Nephron progenitor cell (in vitro differentiated cells): ENCODE data around the gene TRIM4.
"Not testable (repeated sequence)": the region's sequence is repeated elsewhere in the genome, so short reads cannot be mapped to it uniquely, and the experiment has no call there.

Experiments
- DNase-seq: peaks from one replicate; pipeline ENCODE4 v3.0.0; 2021
- H3K27ac Mint-ChIP-seq: 2 replicates; pipeline ENCODE4 v1.8.0; 2021; ENCODE audit warnings: mild to moderate bottlenecking, moderate library complexity, mixed read lengths
- H3K27me3 Mint-ChIP-seq: 2 replicates; pipeline ENCODE4 v1.8.0; 2021; ENCODE audit warnings: mild to moderate bottlenecking, low read depth, mixed read lengths; ENCODE audit not compliant: poor library complexity
- H3K36me3 Mint-ChIP-seq: 2 replicates; pipeline ENCODE4 v1.8.0; 2021; ENCODE audit warnings: low read depth, mixed read lengths
- H3K4me1 Mint-ChIP-seq: 2 replicates; pipeline ENCODE4 v1.8.0; 2021; ENCODE audit warnings: mixed read lengths
- H3K4me3 Mint-ChIP-seq: 2 replicates; pipeline ENCODE4 v1.8.0; 2021; ENCODE audit warnings: mild to moderate bottlenecking, moderate library complexity, mixed read lengths
- H3K9me3 Mint-ChIP-seq: 2 replicates; pipeline ENCODE4 v1.8.0; 2021; ENCODE audit warnings: mild to moderate bottlenecking, moderate library complexity, mixed read lengths
- CTCF ChIP-seq: fragments of 200-600 bp; sonication (generic); IDR thresholded peaks from 2 replicates; pipeline ENCODE4 v1.5.0; 2021; ENCODE audit warnings: antibody characterized with exemption

TRIM4 gene

DNA sequence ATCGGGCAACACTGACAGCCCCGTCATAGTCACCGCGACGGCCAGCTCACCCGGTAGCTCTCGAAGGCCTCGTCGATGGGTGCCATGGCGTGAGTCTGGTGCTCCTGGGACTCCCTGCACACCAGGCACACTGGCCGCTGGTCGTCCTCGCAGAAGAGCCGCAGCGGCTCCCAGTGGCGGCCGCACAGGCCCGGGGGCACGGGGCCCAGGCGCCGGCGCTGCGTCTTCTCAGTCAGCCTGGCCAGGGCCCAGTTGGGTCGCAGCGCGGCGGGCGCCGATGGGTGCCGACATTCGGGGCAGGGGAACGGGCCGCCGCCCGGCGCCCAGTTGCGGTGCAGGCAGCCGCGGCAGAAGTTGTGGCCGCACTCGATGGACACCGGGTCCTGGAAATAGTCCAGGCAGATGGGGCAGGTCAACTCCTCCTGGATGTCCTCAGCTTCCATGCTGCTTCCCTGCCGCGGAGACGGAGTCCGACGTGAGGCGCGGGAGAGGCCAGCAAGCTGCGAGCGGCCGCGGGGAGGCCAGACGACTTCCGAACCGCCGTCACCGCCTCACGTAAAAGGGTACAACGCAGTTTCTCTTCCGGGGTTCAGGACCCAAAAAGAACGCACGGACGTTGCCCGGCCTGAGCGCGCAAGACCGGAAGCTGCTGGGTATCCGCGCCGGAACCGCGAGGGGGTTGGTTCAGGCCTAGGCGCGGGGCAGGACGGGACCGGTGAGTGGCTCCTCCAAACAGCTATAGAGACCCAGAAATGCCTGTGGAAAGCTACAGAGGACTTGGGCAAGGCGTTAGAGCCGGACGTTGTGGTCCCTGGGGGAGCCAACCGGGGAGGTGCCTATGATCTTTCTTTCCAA is at the start of gene TRIM4:
TSS of gene TRIM4 (minus strand) at position 572 of the 855 bp plus-strand sequence. CDS start at position 443, 129 bp downstream.
- peak; percentile 23 for DNase-seq
- Mint-ChIP-seq H3K4me3 (peak within 1 kb of the TSS; percentile 72), H3K27me3 (peaks cover 26% of the 10 kb centered on the region), H3K9me3 (peaks cover 31% of the 10 kb centered on the region), H3K36me3 (peaks cover 4% of the 10 kb centered on the region), H3K4me1 (no peaks in the 10 kb centered on the region), H3K27ac (no peak within 1 kb of the TSS)
- no peak for TF ChIP-seq CTCF

DNA sequence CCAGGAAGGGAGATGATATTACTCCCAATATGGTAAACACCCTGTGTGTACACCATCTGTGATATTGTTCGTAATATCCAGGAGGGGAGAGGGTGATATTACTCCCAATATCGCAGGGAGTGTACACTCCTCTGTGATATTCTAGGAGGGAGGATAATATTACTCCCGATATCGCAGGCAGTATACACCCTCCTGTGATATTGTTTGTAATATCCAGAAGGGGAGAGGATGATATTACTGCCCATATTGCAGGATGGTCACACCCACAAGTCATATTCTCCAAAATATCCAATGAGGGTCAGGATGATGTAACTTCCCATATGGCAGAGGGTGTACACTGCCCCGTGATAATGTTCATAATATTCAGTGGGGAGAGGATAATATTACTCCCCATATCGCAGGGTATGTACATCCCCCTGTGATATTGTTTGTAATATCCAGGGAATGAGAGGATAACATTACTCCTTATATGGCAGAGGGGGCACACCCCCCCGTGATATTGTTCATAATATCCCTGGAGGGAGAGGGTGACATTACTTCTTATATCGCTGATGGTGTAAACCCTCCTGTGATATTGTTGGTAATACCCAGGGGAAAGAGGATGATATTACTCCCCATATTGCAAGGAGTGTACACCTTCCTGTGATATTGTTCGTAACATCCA is 39.4 kb upstream of the TRIM4 start:
- Mint-ChIP-seq H3K27ac (no peak overlapping the region), H3K4me3 (no peak overlapping the region), H3K36me3 (no peaks in the 10 kb centered on the region), H3K27me3 (peaks cover 36% of the 10 kb centered on the region), H3K4me1 (no peaks in the 10 kb centered on the region), H3K9me3 (no peaks in the 10 kb centered on the region)
- DNase-seq: no peak
- TF ChIP-seq CTCF: no peak

DNA sequence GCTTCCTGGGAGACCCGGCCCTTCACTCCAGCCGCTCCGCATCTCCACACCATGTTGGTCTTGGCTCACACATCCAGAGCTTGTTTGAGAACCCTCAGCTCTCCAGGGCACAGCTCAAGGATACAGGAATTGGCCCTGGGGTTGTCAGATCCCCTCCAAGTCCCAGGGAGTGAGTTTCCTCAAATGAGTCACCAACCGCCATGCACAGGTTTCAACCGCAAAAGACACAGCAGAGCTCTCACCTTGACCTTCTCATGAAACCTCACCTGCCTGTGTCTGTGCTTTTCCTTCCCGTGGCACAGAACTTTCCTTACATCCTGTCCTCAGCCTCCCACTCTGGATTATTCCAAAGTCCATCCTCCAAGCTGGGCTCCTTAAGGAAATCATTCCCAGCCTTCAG is 35.9 kb upstream of the TRIM4 start:
- H3K27ac Mint-ChIP-seq: no peak overlapping the region
- TF ChIP-seq CTCF: no peak
- no peak overlapping the region for H3K4me3 Mint-ChIP-seq
- H3K4me1 Mint-ChIP-seq: no peaks in the 10 kb centered on the region
- H3K27me3 Mint-ChIP-seq: peaks cover 23% of the 10 kb centered on the region
- H3K9me3 Mint-ChIP-seq: peaks cover 14% of the 10 kb centered on the region
- H3K36me3 Mint-ChIP-seq: no peaks in the 10 kb centered on the region
- DNase-seq: no peak

DNA sequence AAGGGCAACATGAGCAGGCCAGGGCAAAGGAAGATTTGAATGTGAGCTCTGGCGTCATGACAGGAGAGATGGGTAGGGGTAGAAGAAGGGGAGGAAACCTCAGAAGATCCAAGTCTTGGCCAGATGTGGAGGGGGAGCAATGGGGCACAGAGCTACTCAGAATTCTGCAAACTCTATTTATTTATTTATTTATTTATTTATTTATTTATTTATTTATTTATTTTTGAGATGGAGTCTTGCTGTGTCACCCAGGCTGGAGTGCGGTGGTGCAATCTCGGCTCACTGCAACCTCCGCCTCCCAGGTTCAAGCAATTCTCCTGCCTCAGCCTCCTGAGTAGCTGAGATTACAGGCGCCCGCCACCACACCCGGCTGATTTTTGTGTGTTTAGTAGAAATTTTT is 35.3 kb upstream of the TRIM4 start:
- Mint-ChIP-seq H3K27me3 (peaks cover 23% of the 10 kb centered on the region), H3K9me3 (peaks cover 18% of the 10 kb centered on the region)
- H3K36me3 Mint-ChIP-seq, H3K27ac Mint-ChIP-seq, H3K4me3 Mint-ChIP-seq, H3K4me1 Mint-ChIP-seq, DNase-seq: not testable (repeated sequence)

GRCh38 chr7:99953649-99954048 is 34.3 kb upstream of the TRIM4 start:
- H3K4me1 Mint-ChIP-seq: no peaks in the 10 kb centered on the region
- H3K4me3 Mint-ChIP-seq: no peak overlapping the region
- no peak for DNase-seq
- H3K36me3 Mint-ChIP-seq: no peaks in the 10 kb centered on the region
- H3K9me3 Mint-ChIP-seq: peaks cover 26% of the 10 kb centered on the region
- H3K27ac Mint-ChIP-seq: no peak overlapping the region
- peaks cover 23% of the 10 kb centered on the region for H3K27me3 Mint-ChIP-seq
- TF ChIP-seq CTCF: no peak

GRCh38 chr7:99952649-99953048 is 33.3 kb upstream of the TRIM4 start:
- not testable (repeated sequence) for H3K36me3 Mint-ChIP-seq, DNase-seq, H3K4me1 Mint-ChIP-seq, H3K4me3 Mint-ChIP-seq, H3K27ac Mint-ChIP-seq
- Mint-ChIP-seq H3K27me3 (peaks cover 18% of the 10 kb centered on the region), H3K9me3 (peaks cover 30% of the 10 kb centered on the region)

- peaks cover 11% of the 10 kb centered on the region for H3K27me3 Mint-ChIP-seq
- not testable (repeated sequence) for H3K4me1 Mint-ChIP-seq, H3K36me3 Mint-ChIP-seq, H3K4me3 Mint-ChIP-seq, DNase-seq, H3K27ac Mint-ChIP-seq
- peaks cover 30% of the 10 kb centered on the region for H3K9me3 Mint-ChIP-seq
Observed at GRCh38 chr7:99950819-99951218, 31.5 kb upstream of the TRIM4 start.
